HG03354 (cell line): ENCODE data around the gene INO80E.
"Not testable (repeated sequence)": the region's sequence is repeated elsewhere in the genome, so short reads cannot be mapped to it uniquely, and the experiment has no call there.

Experiments
- ATAC-seq: cut with Tn5 transposase; IDR thresholded peaks from one replicate; pipeline ENCODE4 v1.9.1; 2021; ENCODE audit warnings: mild to moderate bottlenecking; ENCODE audit not compliant: unreplicated experiment, poor library complexity, severe bottlenecking

The INO80E gene

GRCh38 chr16:30025574-30025973 is 29.5 kb downstream of the INO80E start:
- no peak for ATAC-seq

- no peak for ATAC-seq
Observed at GRCh38 chr16:30026449-30026848, 30.4 kb downstream of the INO80E start.

GRCh38 chr16:30027588-30028437 is 31.8 kb downstream of the INO80E start:
- no peak for ATAC-seq

GRCh38 chr16:30028438-30029076 is 32.5 kb downstream of the INO80E start:
- ATAC-seq: no peak

- no peak for ATAC-seq
Observed at GRCh38 chr16:30030011-30030685, 34.1 kb downstream of the INO80E start.

- no peak for ATAC-seq
Observed at GRCh38 chr16:30030841-30031413, 34.9 kb downstream of the INO80E start, which contains the start of gene TLCD3B. TLCD3B (minus strand) TSS chr16:30031271; CDS start chr16:30030527, 744 bp downstream.

- ATAC-seq: no peak
Observed at GRCh38 chr16:30031477-30031918, 35.5 kb downstream of the INO80E start.

- no peak for ATAC-seq
Observed at GRCh38 chr16:30032083-30032819, 36.2 kb downstream of the INO80E start.

GRCh38 chr16:30033270-30033669 is 37.2 kb downstream of the INO80E start:
- no peak for ATAC-seq

GRCh38 chr16:30040221-30040620 is 44.2 kb downstream of the INO80E start:
- no peak for ATAC-seq

- ATAC-seq: not testable (repeated sequence)
Observed at GRCh38 chr16:30040690-30041089, 44.6 kb downstream of the INO80E start.

- no peak for ATAC-seq
Observed at GRCh38 chr16:30041841-30042240, 45.8 kb downstream of the INO80E start.

- ATAC-seq: no peak
Observed at GRCh38 chr16:30046178-30046577, 50.1 kb downstream of the INO80E start.

GRCh38 chr16:30046588-30046987 is 50.5 kb downstream of the INO80E start:
- no peak for ATAC-seq

- ATAC-seq: no peak
Observed at GRCh38 chr16:30049871-30050270, 53.8 kb downstream of the INO80E start.

- ATAC-seq: no peak
Observed at GRCh38 chr16:30051518-30051917, 55.5 kb downstream of the INO80E start.

- ATAC-seq: no peak
Observed at GRCh38 chr16:30052671-30053372, 56.8 kb downstream of the INO80E start.

- ATAC-seq: no peak
Observed at GRCh38 chr16:30053376-30054015, 57.5 kb downstream of the INO80E start.
